DOHH2 (cell line): ENCODE data around the gene MRPL40.

Experiments used
- CTCF ChIP-seq: fragments of 200-600 bp; sonication (generic); IDR thresholded peaks from one replicate; pipeline ENCODE4 v1.5.1; 2014; ENCODE audit warnings: antibody characterized with exemption, mild to moderate bottlenecking, low read depth, low read length; ENCODE audit not compliant: poor library complexity, severe bottlenecking
- EZH2phosphoT487 ChIP-seq: fragments of 200-600 bp; sonication (generic); IDR thresholded peaks from 2 replicates; pipeline ENCODE4 v1.6.1; 2017; ENCODE audit warnings: borderline replicate concordance, mild to moderate bottlenecking, antibody characterized with exemption, low read length, moderate library complexity, mixed read lengths

GRCh38 chr22:19448739-19449421 is 16.5 kb downstream of the MRPL40 start:
- no peak for TF ChIP-seq CTCF
- no peak for TF ChIP-seq EZH2phosphoT487
